ENCODE data around the gene PDIA3. TPM values are rescaled to one million over a fixed set of nuclear protein-coding genes. Genes with fewer than 3 reads are reported as not detected.

Gene PDIA3
- total and polyA plus RNA-seq, 2 of the 13 experiments (the other 11 are each of a cell fraction or from before 2014, with no cell fraction given), result 238 to 433 TPM

DNA sequence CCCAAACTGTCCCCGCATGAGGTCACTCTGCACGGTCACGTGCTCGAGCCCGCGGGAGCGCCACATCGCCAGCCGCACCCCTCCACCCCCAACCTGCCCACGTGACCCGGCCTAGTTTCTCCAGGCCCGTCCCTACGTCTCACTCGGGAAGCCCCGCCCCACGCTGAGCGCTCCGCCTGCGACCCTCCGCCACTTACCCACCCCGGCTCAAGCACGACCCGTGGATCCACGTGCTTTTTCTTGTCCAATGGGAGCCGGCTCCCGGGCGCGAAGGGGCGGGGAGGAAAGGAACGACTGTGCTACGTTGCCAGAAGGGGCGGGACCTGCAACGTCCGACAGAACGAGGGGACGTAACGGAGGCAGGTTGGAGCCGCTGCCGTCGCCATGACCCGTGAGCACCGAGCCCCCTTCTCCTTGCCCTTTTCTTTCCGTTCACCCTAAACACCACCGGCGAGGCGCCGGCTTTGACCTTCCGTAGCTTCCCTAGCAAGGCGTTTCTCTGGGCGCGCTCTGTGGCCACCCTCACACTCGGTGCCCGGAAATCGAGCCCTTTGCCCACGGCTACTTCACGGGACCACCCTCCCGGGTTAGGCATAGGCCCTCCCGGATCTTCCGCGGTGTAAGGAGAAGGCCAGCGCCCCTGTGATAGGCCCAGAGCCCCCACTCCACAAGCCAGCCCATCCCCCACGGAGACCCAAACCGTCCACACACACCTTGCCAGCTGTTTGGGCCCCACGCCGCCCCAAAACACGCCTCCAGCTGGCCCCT is 45.9 kb downstream of the PDIA3 start, which contains the start of gene SERF2 (continued):
- TF ChIP-seq, protein P1, sequence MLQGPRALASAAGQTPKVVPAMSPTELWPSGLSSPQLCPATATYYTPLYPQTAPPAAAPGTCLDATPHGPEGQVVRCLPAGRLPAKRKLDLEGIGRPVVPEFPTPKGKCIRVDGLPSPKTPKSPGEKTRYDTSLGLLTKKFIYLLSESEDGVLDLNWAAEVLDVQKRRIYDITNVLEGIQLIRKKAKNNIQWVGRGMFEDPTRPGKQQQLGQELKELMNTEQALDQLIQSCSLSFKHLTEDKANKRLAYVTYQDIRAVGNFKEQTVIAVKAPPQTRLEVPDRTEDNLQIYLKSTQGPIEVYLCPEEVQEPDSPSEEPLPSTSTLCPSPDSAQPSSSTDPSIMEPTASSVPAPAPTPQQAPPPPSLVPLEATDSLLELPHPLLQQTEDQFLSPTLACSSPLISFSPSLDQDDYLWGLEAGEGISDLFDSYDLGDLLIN (CRISPR knock-in tag; IDR thresholded peaks at IDR 0.05; ENCODE audit: borderline replicate concordance), result peak; percentile 35; the same call in 1 of the 2 replicates
- TF ChIP-seq FOXO1 (CRISPR knock-in tag; IDR thresholded peaks at IDR 0.05) (no peak; the same call in 1 of the 2 replicates), PHF5A (CRISPR knock-in tag; IDR thresholded peaks at IDR 0.05; ENCODE audit: low read depth, unreplicated experiment) (peak; percentile 31), HDAC2 (CRISPR knock-in tag; IDR thresholded peaks at IDR 0.05) (no peak), ARNT2 (CRISPR knock-in tag; IDR thresholded peaks at IDR 0.05; ENCODE audit: low read depth) (peak; percentile 80), SP4 (CRISPR knock-in tag; IDR thresholded peaks at IDR 0.05) (peak; percentile 71; the same call in 1 of the 2 replicates), TMF1 (CRISPR knock-in tag; IDR thresholded peaks at IDR 0.05; ENCODE audit: low read depth) (no peak), ZNF780A (CRISPR knock-in tag; IDR thresholded peaks at IDR 0.05) (no peak), NFIC (IDR thresholded peaks at IDR 0.05; ENCODE audit: low read length) (no peak), MEIS2 (CRISPR knock-in tag; IDR thresholded peaks at IDR 0.05) (no peak; the same call in 1 of the 2 replicates), CREB1 (IDR thresholded peaks at IDR 0.05) (peak; percentile 82), CREB1 (CRISPR knock-in tag; IDR thresholded peaks at IDR 0.05) (peak; percentile 84), SP140L (CRISPR knock-in tag; IDR thresholded peaks at IDR 0.05; ENCODE audit: borderline replicate concordance) (peak; percentile 55; the same call in 1 of the 2 replicates), SATB2 (CRISPR knock-in tag; IDR thresholded peaks at IDR 0.05) (no peak), GZF1 (CRISPR knock-in tag; IDR thresholded peaks at IDR 0.05) (0 out of 2 replicates have a peak, but pooled peaks have one; percentile 16), MLLT10 (CRISPR knock-in tag; IDR thresholded peaks at IDR 0.05) (no peak), SRF (IDR thresholded peaks at IDR 0.05; ENCODE audit: low read depth, low read length) (no peak), MED8 (CRISPR knock-in tag; IDR thresholded peaks at IDR 0.05; ENCODE audit: insufficient replicate concordance) (no peak), NCOA5 (CRISPR knock-in tag; IDR thresholded peaks at IDR 0.05) (no peak), ZNF235 (CRISPR knock-in tag; IDR thresholded peaks at IDR 0.05; ENCODE audit: borderline replicate concordance) (peak; percentile 73; the same call in 1 of the 2 replicates)
- TF ChIP-seq, protein P2, sequence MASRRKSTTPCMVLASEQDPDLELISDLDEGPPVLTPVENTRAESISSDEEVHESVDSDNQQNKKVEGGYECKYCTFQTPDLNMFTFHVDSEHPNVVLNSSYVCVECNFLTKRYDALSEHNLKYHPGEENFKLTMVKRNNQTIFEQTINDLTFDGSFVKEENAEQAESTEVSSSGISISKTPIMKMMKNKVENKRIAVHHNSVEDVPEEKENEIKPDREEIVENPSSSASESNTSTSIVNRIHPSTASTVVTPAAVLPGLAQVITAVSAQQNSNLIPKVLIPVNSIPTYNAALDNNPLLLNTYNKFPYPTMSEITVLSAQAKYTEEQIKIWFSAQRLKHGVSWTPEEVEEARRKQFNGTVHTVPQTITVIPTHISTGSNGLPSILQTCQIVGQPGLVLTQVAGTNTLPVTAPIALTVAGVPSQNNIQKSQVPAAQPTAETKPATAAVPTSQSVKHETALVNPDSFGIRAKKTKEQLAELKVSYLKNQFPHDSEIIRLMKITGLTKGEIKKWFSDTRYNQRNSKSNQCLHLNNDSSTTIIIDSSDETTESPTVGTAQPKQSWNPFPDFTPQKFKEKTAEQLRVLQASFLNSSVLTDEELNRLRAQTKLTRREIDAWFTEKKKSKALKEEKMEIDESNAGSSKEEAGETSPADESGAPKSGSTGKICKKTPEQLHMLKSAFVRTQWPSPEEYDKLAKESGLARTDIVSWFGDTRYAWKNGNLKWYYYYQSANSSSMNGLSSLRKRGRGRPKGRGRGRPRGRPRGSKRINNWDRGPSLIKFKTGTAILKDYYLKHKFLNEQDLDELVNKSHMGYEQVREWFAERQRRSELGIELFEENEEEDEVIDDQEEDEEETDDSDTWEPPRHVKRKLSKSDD (CRISPR knock-in tag; IDR thresholded peaks at IDR 0.05; ENCODE audit: low read depth), result peak; percentile 69; the same call in 1 of the 2 replicates
- TF ChIP-seq, protein P3, sequence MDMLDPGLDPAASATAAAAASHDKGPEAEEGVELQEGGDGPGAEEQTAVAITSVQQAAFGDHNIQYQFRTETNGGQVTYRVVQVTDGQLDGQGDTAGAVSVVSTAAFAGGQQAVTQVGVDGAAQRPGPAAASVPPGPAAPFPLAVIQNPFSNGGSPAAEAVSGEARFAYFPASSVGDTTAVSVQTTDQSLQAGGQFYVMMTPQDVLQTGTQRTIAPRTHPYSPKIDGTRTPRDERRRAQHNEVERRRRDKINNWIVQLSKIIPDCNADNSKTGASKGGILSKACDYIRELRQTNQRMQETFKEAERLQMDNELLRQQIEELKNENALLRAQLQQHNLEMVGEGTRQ (IDR thresholded peaks at IDR 0.05; ENCODE audit: low read depth, low read length), result peak; percentile 98
- TF ChIP-seq, protein P3 (CRISPR knock-in tag; IDR thresholded peaks at IDR 0.05; ENCODE audit: borderline replicate concordance), result peak; percentile 99; the same call in 1 of the 2 replicates
- TF ChIP-seq, protein P4, sequence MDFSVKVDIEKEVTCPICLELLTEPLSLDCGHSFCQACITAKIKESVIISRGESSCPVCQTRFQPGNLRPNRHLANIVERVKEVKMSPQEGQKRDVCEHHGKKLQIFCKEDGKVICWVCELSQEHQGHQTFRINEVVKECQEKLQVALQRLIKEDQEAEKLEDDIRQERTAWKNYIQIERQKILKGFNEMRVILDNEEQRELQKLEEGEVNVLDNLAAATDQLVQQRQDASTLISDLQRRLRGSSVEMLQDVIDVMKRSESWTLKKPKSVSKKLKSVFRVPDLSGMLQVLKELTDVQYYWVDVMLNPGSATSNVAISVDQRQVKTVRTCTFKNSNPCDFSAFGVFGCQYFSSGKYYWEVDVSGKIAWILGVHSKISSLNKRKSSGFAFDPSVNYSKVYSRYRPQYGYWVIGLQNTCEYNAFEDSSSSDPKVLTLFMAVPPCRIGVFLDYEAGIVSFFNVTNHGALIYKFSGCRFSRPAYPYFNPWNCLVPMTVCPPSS (IDR thresholded peaks at IDR 0.05), result no peak

All from HepG2 (cell line).